KMS-11 (cell line): ENCODE data around the gene ACTR3C.

Source experiments
- H2AFZ ChIP-seq: fragments of 200-600 bp; sonication (generic); 2 replicates; pipeline ENCODE4 v1.6.1; 2016; ENCODE audit warnings: antibody characterized with exemption, mixed run types, low read depth
- H3K27ac ChIP-seq: fragments of 200-600 bp; sonication (generic); 2 replicates; pipeline ENCODE4 v1.6.1; 2016; ENCODE audit warnings: mild to moderate bottlenecking, mixed run types
- H3K27me3 ChIP-seq: fragments of 200-600 bp; sonication (generic); 2 replicates; pipeline ENCODE4 v1.6.1; 2017; ENCODE audit warnings: mild to moderate bottlenecking, low read depth, mixed run types, moderate library complexity; ENCODE audit not compliant: insufficient read depth
- H3K36me3 ChIP-seq: fragments of 200-600 bp; sonication (generic); 2 replicates; pipeline ENCODE4 v1.6.1; 2017; ENCODE audit warnings: mild to moderate bottlenecking, mixed run types; ENCODE audit not compliant: insufficient read depth
- H3K4me1 ChIP-seq: fragments of 200-600 bp; sonication (generic); 2 replicates; pipeline ENCODE4 v1.6.1; 2016; ENCODE audit warnings: mild to moderate bottlenecking, low read depth, mixed run types; ENCODE audit not compliant: poor library complexity, severe bottlenecking
- H3K4me2 ChIP-seq: fragments of 200-600 bp; sonication (generic); 2 replicates; pipeline ENCODE4 v1.7.0; 2016; ENCODE audit warnings: mild to moderate bottlenecking, mixed run types
- H3K4me3 ChIP-seq: fragments of 200-600 bp; sonication (generic); IDR thresholded peaks from 2 replicates; pipeline ENCODE4 v1.6.1; 2017; ENCODE audit warnings: low read depth, low read length, mixed read lengths; ENCODE audit not compliant: insufficient read depth
- H3K79me2 ChIP-seq: fragments of 200-600 bp; sonication (generic); 2 replicates; pipeline ENCODE4 v1.6.1; 2016; ENCODE audit warnings: low read depth, mixed run types; ENCODE audit not compliant: insufficient read depth
- H3K9ac ChIP-seq: fragments of 200-600 bp; sonication (generic); 2 replicates; pipeline ENCODE4 v1.6.1; 2016; ENCODE audit warnings: mild to moderate bottlenecking, mixed run types
- H4K20me1 ChIP-seq: fragments of 200-600 bp; sonication (generic); 2 replicates; pipeline ENCODE4 v1.6.1; 2016; ENCODE audit warnings: mild to moderate bottlenecking, mixed run types; ENCODE audit not compliant: insufficient read depth
- TF ChIP-seq, protein P1 (sequence below): fragments of 200-600 bp; sonication (generic); conservative IDR thresholded peaks from 2 replicates; pipeline ENCODE4 v1.6.1; 2017; ENCODE audit warnings: low read depth, mild to moderate bottlenecking, antibody characterized with exemption, low read length, moderate library complexity, mixed read lengths

The ACTR3C gene

GRCh38 chr7:150322833-150323681 lies at the start of gene ACTR3C, which contains the start of gene LRRC61:
Gene ACTR3C, minus strand, starts transcription at chr7:150323545. Its CDS starts 28,249 bp downstream, at chr7:150295296.
Gene LRRC61, plus strand, starts transcription at chr7:150323355. Its CDS starts 13,507 bp downstream, at chr7:150336862.
- Histone ChIP-seq H3K27me3 (no peaks in the 10 kb centered on the region), H3K4me2 (peak within 1 kb of the TSS; percentile 80), H3K9ac (peak within 1 kb of the TSS; percentile 98), H3K4me3 (no peak within 1 kb of the TSS), H3K36me3 (no peaks in the 10 kb centered on the region; the same call in 1 of the 2 replicates), H3K79me2 (peaks cover 69% of the 10 kb centered on the region), H3K27ac (peak within 1 kb of the TSS; percentile 93), H4K20me1 (no peaks in the 10 kb centered on the region), H2AFZ (peak within 1 kb of the TSS; percentile 76), H3K4me1 (peaks cover 51% of the 10 kb centered on the region)
- TF ChIP-seq, protein P1, sequence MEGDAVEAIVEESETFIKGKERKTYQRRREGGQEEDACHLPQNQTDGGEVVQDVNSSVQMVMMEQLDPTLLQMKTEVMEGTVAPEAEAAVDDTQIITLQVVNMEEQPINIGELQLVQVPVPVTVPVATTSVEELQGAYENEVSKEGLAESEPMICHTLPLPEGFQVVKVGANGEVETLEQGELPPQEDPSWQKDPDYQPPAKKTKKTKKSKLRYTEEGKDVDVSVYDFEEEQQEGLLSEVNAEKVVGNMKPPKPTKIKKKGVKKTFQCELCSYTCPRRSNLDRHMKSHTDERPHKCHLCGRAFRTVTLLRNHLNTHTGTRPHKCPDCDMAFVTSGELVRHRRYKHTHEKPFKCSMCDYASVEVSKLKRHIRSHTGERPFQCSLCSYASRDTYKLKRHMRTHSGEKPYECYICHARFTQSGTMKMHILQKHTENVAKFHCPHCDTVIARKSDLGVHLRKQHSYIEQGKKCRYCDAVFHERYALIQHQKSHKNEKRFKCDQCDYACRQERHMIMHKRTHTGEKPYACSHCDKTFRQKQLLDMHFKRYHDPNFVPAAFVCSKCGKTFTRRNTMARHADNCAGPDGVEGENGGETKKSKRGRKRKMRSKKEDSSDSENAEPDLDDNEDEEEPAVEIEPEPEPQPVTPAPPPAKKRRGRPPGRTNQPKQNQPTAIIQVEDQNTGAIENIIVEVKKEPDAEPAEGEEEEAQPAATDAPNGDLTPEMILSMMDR: no peak; the same call in 1 of the 2 replicates

- Histone ChIP-seq H3K36me3 (peaks cover 23% of the 10 kb centered on the region; the same call in 1 of the 2 replicates), H3K79me2 (peaks cover 76% of the 10 kb centered on the region), H2AFZ (no peak overlapping the region), H4K20me1 (no peaks in the 10 kb centered on the region), H3K4me3 (no peak overlapping the region), H3K4me1 (peaks cover 77% of the 10 kb centered on the region), H3K4me2 (peak overlapping the region; percentile 70; the same call in 1 of the 2 replicates), H3K27ac (no peak overlapping the region; the same call in 1 of the 2 replicates), H3K9ac (no peak overlapping the region), H3K27me3 (no peaks in the 10 kb centered on the region)
- TF ChIP-seq, protein P1: no peak
Measured at GRCh38 chr7:150372271-150373048, 49.1 kb upstream of the ACTR3C start.

- no peak overlapping the region for H3K27ac ChIP-seq
- no peak overlapping the region for H3K9ac ChIP-seq
- 0 out of 2 replicates have a peak overlapping the region, but pooled peaks have one; percentile 70 for H3K4me2 ChIP-seq
- H3K4me1 ChIP-seq: peaks cover 77% of the 10 kb centered on the region
- no peaks in the 10 kb centered on the region for H4K20me1 ChIP-seq
- peaks cover 71% of the 10 kb centered on the region for H3K79me2 ChIP-seq
- TF ChIP-seq, protein P1: no peak
- no peaks in the 10 kb centered on the region for H3K27me3 ChIP-seq
- no peak overlapping the region for H3K4me3 ChIP-seq
- no peak overlapping the region for H2AFZ ChIP-seq
- peaks cover 23% of the 10 kb centered on the region; the same call in 1 of the 2 replicates for H3K36me3 ChIP-seq
Measured at GRCh38 chr7:150371996-150372270, 48.6 kb upstream of the ACTR3C start.

GRCh38 chr7:150371131-150371995 lies 48.0 kb upstream of the ACTR3C start:
- peak overlapping the region; percentile 100 for H3K27ac ChIP-seq
- H3K4me1 ChIP-seq: peaks cover 77% of the 10 kb centered on the region
- peaks cover 23% of the 10 kb centered on the region; the same call in 1 of the 2 replicates for H3K36me3 ChIP-seq
- peak overlapping the region; percentile 97 for H3K4me2 ChIP-seq
- H4K20me1 ChIP-seq: no peaks in the 10 kb centered on the region
- no peak overlapping the region for H3K4me3 ChIP-seq
- peaks cover 70% of the 10 kb centered on the region for H3K79me2 ChIP-seq
- TF ChIP-seq, protein P1: no peak
- H3K27me3 ChIP-seq: no peaks in the 10 kb centered on the region
- H3K9ac ChIP-seq: peak overlapping the region; percentile 100; the same call in 1 of the 2 replicates
- no peak overlapping the region for H2AFZ ChIP-seq
